ENCODE data around the gene RD3L.

The RD3L gene

GRCh38 chr14:103966631-103967030 lies 24.3 kb upstream of the RD3L start:
- TF ChIP-seq, protein P1, sequence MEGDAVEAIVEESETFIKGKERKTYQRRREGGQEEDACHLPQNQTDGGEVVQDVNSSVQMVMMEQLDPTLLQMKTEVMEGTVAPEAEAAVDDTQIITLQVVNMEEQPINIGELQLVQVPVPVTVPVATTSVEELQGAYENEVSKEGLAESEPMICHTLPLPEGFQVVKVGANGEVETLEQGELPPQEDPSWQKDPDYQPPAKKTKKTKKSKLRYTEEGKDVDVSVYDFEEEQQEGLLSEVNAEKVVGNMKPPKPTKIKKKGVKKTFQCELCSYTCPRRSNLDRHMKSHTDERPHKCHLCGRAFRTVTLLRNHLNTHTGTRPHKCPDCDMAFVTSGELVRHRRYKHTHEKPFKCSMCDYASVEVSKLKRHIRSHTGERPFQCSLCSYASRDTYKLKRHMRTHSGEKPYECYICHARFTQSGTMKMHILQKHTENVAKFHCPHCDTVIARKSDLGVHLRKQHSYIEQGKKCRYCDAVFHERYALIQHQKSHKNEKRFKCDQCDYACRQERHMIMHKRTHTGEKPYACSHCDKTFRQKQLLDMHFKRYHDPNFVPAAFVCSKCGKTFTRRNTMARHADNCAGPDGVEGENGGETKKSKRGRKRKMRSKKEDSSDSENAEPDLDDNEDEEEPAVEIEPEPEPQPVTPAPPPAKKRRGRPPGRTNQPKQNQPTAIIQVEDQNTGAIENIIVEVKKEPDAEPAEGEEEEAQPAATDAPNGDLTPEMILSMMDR (IDR thresholded peaks at IDR 0.05; ENCODE audit: borderline replicate concordance, extremely low read depth, low read length, poor library complexity, severe bottlenecking), result no peak
- TF ChIP-seq EZH2 (IDR thresholded peaks at IDR 0.05; ENCODE audit: borderline replicate concordance, low read depth, low read length, severe bottlenecking), result no peak

GRCh38 chr14:103961928-103962578 lies 19.7 kb upstream of the RD3L start:
- no peaks in the 10 kb centered on the region for H3K4me1 ChIP-seq (ENCODE audit: insufficient read depth, low read length)
- peaks cover 25% of the 10 kb centered on the region for H3K27me3 ChIP-seq (ENCODE audit: insufficient read depth, low read length, poor library complexity)
- no peaks in the 10 kb centered on the region for H3K9me3 ChIP-seq (ENCODE audit: insufficient read depth, low read length, severe bottlenecking)
- H3K27ac ChIP-seq (ENCODE audit: low read length), result no peak overlapping the region
- H3K4me3 ChIP-seq (ENCODE audit: low read depth in 1 of 2, low read length in 2 of 2), result no peak overlapping the region
- H3K9ac ChIP-seq (ENCODE audit: low read depth, low read length), result no peak overlapping the region
- no peaks in the 10 kb centered on the region for H4K20me1 ChIP-seq (ENCODE audit: insufficient read depth, low read length)
- H2AFZ ChIP-seq (ENCODE audit: low read depth, low read length), result no peak overlapping the region
- ATAC-seq (ENCODE audit: insufficient read depth, low read depth) (no peak), DNase-seq (no peak)
- H3K4me2 ChIP-seq (ENCODE audit: insufficient read depth, low read length), result no peak overlapping the region
- no peak for TF ChIP-seq EZH2 (IDR thresholded peaks at IDR 0.05; ENCODE audit: borderline replicate concordance, low read depth, low read length, severe bottlenecking)
- TF ChIP-seq, protein P1 (IDR thresholded peaks at IDR 0.05; ENCODE audit: borderline replicate concordance, extremely low read depth, low read length, poor library complexity, severe bottlenecking), result no peak
- no peaks in the 10 kb centered on the region for H3K79me2 ChIP-seq (ENCODE audit: insufficient read depth, low read length)
- no peaks in the 10 kb centered on the region for H3K36me3 ChIP-seq (ENCODE audit: insufficient read depth, low read length)

More at GRCh38 chr14:103966631-103967030, 24.3 kb upstream of the RD3L start:
- peaks cover 16% of the 10 kb centered on the region for H3K27me3 ChIP-seq (ENCODE audit: insufficient read depth, low read length, poor library complexity)
- H3K4me3 ChIP-seq (ENCODE audit: low read depth in 1 of 2, low read length in 2 of 2), result no peak overlapping the region
- no peaks in the 10 kb centered on the region for H3K79me2 ChIP-seq (ENCODE audit: insufficient read depth, low read length)
- H3K4me1 ChIP-seq (ENCODE audit: insufficient read depth, low read length), result no peaks in the 10 kb centered on the region
- no peak overlapping the region for H3K9ac ChIP-seq (ENCODE audit: low read depth, low read length)
- H2AFZ ChIP-seq (ENCODE audit: low read depth, low read length), result no peak overlapping the region
- H3K9me3 ChIP-seq (ENCODE audit: insufficient read depth, low read length, severe bottlenecking), result no peaks in the 10 kb centered on the region
- ATAC-seq (ENCODE audit: insufficient read depth, low read depth), result no peak
- H3K27ac ChIP-seq (ENCODE audit: low read length), result no peak overlapping the region
- no peak for DNase-seq
- no peaks in the 10 kb centered on the region for H4K20me1 ChIP-seq (ENCODE audit: insufficient read depth, low read length)
- H3K36me3 ChIP-seq (ENCODE audit: insufficient read depth, low read length), result no peaks in the 10 kb centered on the region
- no peak overlapping the region for H3K4me2 ChIP-seq (ENCODE audit: insufficient read depth, low read length)

GRCh38 chr14:103960457-103961055 lies 18.2 kb upstream of the RD3L start:
- H3K27ac ChIP-seq (ENCODE audit: low read length), result no peak overlapping the region
- H3K4me2 ChIP-seq (ENCODE audit: insufficient read depth, low read length), result no peak overlapping the region
- H4K20me1 ChIP-seq (ENCODE audit: insufficient read depth, low read length), result no peaks in the 10 kb centered on the region
- H3K9ac ChIP-seq (ENCODE audit: low read depth, low read length), result no peak overlapping the region
- DNase-seq (no peak), ATAC-seq (ENCODE audit: insufficient read depth, low read depth) (no peak)
- H3K4me1 ChIP-seq (ENCODE audit: insufficient read depth, low read length), result no peaks in the 10 kb centered on the region
- no peak overlapping the region for H3K4me3 ChIP-seq (ENCODE audit: low read depth in 1 of 2, low read length in 2 of 2)
- no peaks in the 10 kb centered on the region for H3K79me2 ChIP-seq (ENCODE audit: insufficient read depth, low read length)
- H3K36me3 ChIP-seq (ENCODE audit: insufficient read depth, low read length), result no peaks in the 10 kb centered on the region
- TF ChIP-seq, protein P1 (IDR thresholded peaks at IDR 0.05; ENCODE audit: borderline replicate concordance, extremely low read depth, low read length, poor library complexity, severe bottlenecking), result no peak
- TF ChIP-seq EZH2 (IDR thresholded peaks at IDR 0.05; ENCODE audit: borderline replicate concordance, low read depth, low read length, severe bottlenecking), result no peak
- no peaks in the 10 kb centered on the region for H3K9me3 ChIP-seq (ENCODE audit: insufficient read depth, low read length, severe bottlenecking)
- no peak overlapping the region for H2AFZ ChIP-seq (ENCODE audit: low read depth, low read length)
- H3K27me3 ChIP-seq (ENCODE audit: insufficient read depth, low read length, poor library complexity), result peaks cover 25% of the 10 kb centered on the region

Measured in DND-41 (cell line).